ENCODE data around the gene COP1.

GRCh38 chr1:176017722-176018121 lies 189.4 kb downstream of the COP1 start:
- TF ChIP-seq ZSCAN25 (CRISPR knock-in tag; IDR thresholded peaks at IDR 0.05) (no peak), GTF3A (CRISPR knock-in tag; conservative IDR thresholded peaks at IDR 0.05) (no peak), ZNF704 (CRISPR knock-in tag; IDR thresholded peaks at IDR 0.05; ENCODE audit: borderline replicate concordance) (no peak), KAT7 (CRISPR knock-in tag; IDR thresholded peaks at IDR 0.05; ENCODE audit: borderline replicate concordance) (no peak)

All from HepG2 (cell line).